ENCODE results near the gene NOTUM.

DNA sequence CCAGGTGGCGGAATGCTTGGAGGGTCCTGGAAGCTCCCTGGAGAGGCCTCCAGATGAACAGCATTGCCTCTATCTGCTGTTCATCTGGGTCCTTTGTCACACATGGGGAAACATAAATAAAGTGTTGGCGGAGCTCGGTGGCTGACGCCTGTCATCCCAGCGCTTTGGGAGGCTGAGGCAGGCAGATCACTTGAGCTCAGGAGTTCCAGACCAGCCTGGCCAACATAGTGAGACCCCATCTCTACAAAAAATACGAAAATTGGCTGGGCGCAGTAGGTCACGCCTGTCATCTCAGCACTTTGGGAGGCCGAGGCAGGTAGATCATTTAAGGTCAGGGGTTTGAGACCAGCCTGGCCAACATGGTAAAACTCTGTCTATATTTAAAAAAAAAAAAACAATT lies 16.1 kb downstream of the NOTUM start:
- TF ChIP-seq, protein P1, sequence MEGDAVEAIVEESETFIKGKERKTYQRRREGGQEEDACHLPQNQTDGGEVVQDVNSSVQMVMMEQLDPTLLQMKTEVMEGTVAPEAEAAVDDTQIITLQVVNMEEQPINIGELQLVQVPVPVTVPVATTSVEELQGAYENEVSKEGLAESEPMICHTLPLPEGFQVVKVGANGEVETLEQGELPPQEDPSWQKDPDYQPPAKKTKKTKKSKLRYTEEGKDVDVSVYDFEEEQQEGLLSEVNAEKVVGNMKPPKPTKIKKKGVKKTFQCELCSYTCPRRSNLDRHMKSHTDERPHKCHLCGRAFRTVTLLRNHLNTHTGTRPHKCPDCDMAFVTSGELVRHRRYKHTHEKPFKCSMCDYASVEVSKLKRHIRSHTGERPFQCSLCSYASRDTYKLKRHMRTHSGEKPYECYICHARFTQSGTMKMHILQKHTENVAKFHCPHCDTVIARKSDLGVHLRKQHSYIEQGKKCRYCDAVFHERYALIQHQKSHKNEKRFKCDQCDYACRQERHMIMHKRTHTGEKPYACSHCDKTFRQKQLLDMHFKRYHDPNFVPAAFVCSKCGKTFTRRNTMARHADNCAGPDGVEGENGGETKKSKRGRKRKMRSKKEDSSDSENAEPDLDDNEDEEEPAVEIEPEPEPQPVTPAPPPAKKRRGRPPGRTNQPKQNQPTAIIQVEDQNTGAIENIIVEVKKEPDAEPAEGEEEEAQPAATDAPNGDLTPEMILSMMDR (IDR thresholded peaks at IDR 0.05) = no peak
- TF ChIP-seq POLR2A (IDR thresholded peaks at IDR 0.05) = no peak
